Measurements from ENCODE around the gene NAA25.

DNA sequence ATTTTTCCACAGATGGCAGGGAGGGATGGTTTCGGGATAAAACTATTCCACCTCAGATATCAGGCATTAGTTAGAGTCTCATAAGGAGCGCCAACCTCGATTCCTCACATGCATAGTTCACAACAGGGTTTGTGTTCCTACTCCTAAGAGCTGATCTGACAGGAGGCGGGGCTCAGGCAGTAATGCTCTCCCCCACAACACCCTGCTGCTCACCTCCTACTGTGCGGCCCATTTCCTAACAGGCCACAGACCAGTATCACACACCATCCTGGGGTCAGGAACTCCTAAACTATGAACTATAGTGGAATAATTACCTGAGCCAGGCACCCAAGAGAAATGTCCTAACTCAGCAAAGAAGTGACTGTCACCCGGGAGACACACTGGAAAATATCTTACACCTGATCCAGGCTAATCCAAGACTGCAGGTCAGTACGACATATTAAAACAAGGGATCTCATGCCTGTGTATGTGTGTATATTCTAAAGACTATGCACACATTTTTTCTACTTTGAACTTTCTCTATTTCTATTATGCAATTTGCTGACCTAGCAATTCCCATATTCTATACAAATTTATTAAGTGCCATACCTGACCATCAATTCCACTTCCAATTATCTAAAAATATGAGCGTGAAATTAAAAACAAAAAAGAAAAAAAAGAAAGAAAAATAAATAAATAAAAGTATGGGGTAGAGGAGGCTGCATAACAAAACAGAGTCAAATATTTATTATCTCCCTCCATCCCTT, 4.7 kb downstream of the NAA25 start:
- no peak for TF ChIP-seq POLR2AphosphoS5 (IDR thresholded peaks at IDR 0.05; ENCODE audit: low read depth, low read length)
- no peak for TF ChIP-seq POLR2A (IDR thresholded peaks at IDR 0.05; ENCODE audit: low read depth, low read length)
- TF ChIP-seq TAF1 (IDR thresholded peaks at IDR 0.05; ENCODE audit: low read depth, low read length) = no peak
- no peak for TF ChIP-seq PAX5 (IDR thresholded peaks at IDR 0.05; ENCODE audit: insufficient read depth, low read length, severe bottlenecking)
- TF ChIP-seq SPI1 (IDR thresholded peaks at IDR 0.05; ENCODE audit: low read depth, low read length) = no peak

Data from GM12891 (cell line).